Parathyroid adenoma (tissue), 2 donors: ENCODE data around the gene IARS2.

ENCODE experiments used
- H2AFZ ChIP-seq: fragments of 300-600 bp; sonication (generic); one replicate; pipeline ENCODE4 v1.7.0; 2017; ENCODE audit warnings: antibody characterized with exemption, mild to moderate bottlenecking
- H3K27ac ChIP-seq: fragments of 300-600 bp; sonication (generic); one replicate; pipeline ENCODE4 v1.7.0; 2017
- H3K27me3 ChIP-seq: fragments of 300-600 bp; sonication (generic); one replicate; pipeline ENCODE4 v1.7.0; 2017; ENCODE audit warnings: low read length; ENCODE audit not compliant: control insufficient read depth, insufficient read depth
- H3K36me3 ChIP-seq: fragments of 300-600 bp; sonication (generic); one replicate; pipeline ENCODE4 v1.7.0; 2017; ENCODE audit warnings: low read length; ENCODE audit not compliant: control insufficient read depth, insufficient read depth
- H3K4me1 ChIP-seq: fragments of 300-600 bp; sonication (generic); one replicate; pipeline ENCODE4 v1.7.0; 2017; ENCODE audit warnings: control low read depth
- H3K4me2 ChIP-seq: fragments of 300-600 bp; sonication (generic); one replicate; pipeline ENCODE4 v1.7.0; 2017; ENCODE audit warnings: low read length
- H3K4me3 ChIP-seq: fragments of 300-600 bp; sonication (generic); one replicate; pipeline ENCODE4 v1.7.0; 2017; ENCODE audit warnings: low read depth, low read length
- H3K79me2 ChIP-seq: fragments of 300-600 bp; sonication (generic); one replicate; pipeline ENCODE4 v1.7.0; 2017; ENCODE audit warnings: control low read depth
- H3K9ac ChIP-seq: fragments of 300-600 bp; sonication (generic); one replicate; pipeline ENCODE4 v1.7.0; 2017; ENCODE audit warnings: mild to moderate bottlenecking
- H3K9me3 ChIP-seq: fragments of 300-600 bp; sonication (generic); one replicate; pipeline ENCODE4 v1.7.0; 2017; ENCODE audit warnings: low read length; ENCODE audit not compliant: control insufficient read depth
- TF ChIP-seq, protein P1 (sequence below): fragments of 300-600 bp; sonication (generic); IDR thresholded peaks from one replicate; pipeline ENCODE4 v1.7.0; 2017; ENCODE audit warnings: antibody characterized with exemption, mild to moderate bottlenecking
- donor health status: primary hyperparathyroidism.

The IARS2 gene

DNA sequence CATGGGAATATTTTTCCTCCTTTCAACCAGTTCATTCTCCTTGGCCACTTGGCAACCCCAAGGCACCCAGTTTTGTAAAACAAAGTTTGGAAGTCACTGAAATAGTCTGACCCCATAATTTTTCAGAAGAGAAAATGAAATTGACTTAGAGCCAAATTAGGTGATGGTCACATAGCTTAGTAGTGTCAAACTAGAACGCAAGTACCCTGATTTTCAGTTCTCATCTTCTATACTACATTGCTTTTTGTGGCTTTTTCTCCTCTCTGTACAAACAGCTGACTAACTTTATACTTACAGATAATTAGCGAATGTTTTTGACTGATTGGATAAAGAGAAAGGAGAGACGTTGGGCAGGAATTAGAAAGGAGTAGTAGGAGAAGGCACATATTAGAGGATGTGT is 33.1 kb downstream of the IARS2 start:
- H3K4me3 ChIP-seq, result no peak overlapping the region
- TF ChIP-seq, protein P1, sequence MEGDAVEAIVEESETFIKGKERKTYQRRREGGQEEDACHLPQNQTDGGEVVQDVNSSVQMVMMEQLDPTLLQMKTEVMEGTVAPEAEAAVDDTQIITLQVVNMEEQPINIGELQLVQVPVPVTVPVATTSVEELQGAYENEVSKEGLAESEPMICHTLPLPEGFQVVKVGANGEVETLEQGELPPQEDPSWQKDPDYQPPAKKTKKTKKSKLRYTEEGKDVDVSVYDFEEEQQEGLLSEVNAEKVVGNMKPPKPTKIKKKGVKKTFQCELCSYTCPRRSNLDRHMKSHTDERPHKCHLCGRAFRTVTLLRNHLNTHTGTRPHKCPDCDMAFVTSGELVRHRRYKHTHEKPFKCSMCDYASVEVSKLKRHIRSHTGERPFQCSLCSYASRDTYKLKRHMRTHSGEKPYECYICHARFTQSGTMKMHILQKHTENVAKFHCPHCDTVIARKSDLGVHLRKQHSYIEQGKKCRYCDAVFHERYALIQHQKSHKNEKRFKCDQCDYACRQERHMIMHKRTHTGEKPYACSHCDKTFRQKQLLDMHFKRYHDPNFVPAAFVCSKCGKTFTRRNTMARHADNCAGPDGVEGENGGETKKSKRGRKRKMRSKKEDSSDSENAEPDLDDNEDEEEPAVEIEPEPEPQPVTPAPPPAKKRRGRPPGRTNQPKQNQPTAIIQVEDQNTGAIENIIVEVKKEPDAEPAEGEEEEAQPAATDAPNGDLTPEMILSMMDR, result no peak
- H2AFZ ChIP-seq, result no peak overlapping the region
- no peaks in the 10 kb centered on the region for H3K9me3 ChIP-seq
- H3K4me1 ChIP-seq, result no peaks in the 10 kb centered on the region
- no peak overlapping the region for H3K27ac ChIP-seq
- H3K27me3 ChIP-seq, result no peaks in the 10 kb centered on the region
- H3K9ac ChIP-seq, result no peak overlapping the region
- H3K36me3 ChIP-seq, result no peaks in the 10 kb centered on the region
- H3K4me2 ChIP-seq, result no peak overlapping the region
- H3K79me2 ChIP-seq, result peaks cover 2% of the 10 kb centered on the region

DNA sequence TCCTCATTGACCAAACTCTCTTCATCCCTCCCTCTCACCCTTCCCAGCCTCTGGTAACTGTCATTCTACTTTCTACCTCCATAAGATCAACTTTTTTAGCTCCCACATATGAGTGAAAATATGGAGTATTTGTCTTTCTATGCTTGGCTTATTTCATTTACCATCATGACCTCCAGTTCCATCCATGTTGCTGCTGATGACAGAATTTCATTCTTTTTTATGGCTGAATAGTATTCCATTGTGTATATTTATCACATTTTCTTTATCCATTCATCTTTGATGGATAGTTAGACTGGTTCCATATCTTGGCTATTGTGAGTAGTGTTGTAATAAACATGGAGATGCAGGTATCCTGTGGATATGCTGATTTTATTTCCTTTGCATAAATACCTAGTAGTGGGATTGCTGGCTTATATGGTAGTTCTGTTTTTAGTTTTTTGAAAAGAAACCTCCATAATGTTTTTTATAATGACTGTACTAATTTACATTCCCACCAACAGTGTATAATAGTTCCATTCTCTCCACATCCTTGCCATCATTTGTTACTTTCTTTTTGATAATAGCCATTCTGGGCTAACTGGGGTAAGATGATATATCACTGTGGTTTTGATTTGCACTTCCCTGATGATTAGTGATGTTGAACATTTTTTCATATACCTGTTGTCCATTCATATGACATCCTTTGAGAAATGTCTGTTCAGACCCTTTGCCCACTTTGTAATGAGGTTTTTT is 35.7 kb downstream of the IARS2 start:
- H3K27ac ChIP-seq, result no peak overlapping the region
- H3K4me3 ChIP-seq, result no peak overlapping the region
- H3K36me3 ChIP-seq, result no peaks in the 10 kb centered on the region
- no peak overlapping the region for H3K4me2 ChIP-seq
- TF ChIP-seq, protein P1, result no peak
- H3K9me3 ChIP-seq, result no peaks in the 10 kb centered on the region
- no peaks in the 10 kb centered on the region for H3K27me3 ChIP-seq
- H3K9ac ChIP-seq, result no peak overlapping the region
- peaks cover 2% of the 10 kb centered on the region for H3K79me2 ChIP-seq
- H2AFZ ChIP-seq, result no peak overlapping the region
- no peaks in the 10 kb centered on the region for H3K4me1 ChIP-seq

DNA sequence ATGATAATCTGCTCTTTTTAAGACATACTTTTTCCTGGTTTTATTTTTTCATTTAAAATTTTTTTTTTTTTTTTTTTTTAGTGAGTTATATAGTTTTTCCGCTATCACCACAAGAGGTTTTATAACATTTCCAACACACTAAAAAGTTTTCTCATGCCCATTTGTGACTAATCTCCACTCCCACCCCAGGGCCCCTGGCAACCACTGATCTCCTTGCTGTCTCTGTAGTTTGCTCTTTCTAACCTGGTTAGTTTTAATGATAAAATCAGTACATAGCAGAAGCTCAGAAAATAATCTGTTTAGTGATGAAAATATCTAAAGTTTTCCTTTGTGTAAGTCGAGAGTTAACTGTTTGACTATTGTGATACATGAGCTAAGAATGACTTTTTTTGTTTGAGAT is 41.8 kb downstream of the IARS2 start:
- no peaks in the 10 kb centered on the region for H3K79me2 ChIP-seq
- H3K4me1 ChIP-seq, result no peaks in the 10 kb centered on the region
- TF ChIP-seq, protein P1, result no peak
- no peak overlapping the region for H3K27ac ChIP-seq
- no peak overlapping the region for H2AFZ ChIP-seq
- H3K9ac ChIP-seq, result no peak overlapping the region
- H3K4me2 ChIP-seq, result no peak overlapping the region
- no peaks in the 10 kb centered on the region for H3K27me3 ChIP-seq
- no peak overlapping the region for H3K4me3 ChIP-seq
- no peaks in the 10 kb centered on the region for H3K36me3 ChIP-seq
- no peaks in the 10 kb centered on the region for H3K9me3 ChIP-seq

DNA sequence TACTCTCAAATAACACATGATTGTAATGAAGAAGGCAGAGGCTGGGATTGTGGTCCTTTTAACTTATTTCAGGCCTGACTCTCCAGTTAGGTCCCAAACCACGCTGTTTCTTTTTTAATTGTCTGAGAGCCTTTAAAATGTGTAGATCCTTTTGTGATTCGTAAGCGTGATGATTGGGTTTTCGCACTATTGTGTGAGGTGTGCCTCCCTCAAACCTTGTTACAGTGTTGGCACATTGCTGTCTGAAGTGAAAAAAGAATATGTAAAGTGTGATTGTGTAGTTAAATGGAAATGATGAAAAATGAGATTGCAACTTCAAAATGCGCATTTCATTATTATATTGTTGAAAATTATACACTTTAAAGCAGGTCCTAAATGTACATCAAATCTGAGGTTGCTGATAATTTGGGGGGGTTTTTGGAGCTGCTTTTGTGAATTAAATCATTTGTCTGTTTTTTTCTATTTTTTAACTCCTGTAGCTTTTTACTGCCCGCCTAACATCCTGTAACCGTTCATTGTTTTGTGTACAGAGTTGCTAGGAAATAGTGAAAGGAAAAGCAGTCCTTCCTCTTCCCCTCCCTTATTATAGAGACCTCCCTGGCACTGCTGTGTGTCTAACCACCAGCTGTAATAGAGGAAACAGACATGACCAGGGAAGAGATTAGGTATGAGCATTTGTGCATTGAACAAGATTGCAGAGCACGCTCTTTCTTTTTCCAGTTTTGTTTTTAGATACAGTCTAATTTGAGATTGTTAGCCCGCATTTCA is 43.3 kb downstream of the IARS2 start:
- Histone ChIP-seq H3K79me2 (no peaks in the 10 kb centered on the region), H3K27me3 (no peaks in the 10 kb centered on the region), H3K4me2 (no peak overlapping the region), H2AFZ (no peak overlapping the region), H3K36me3 (no peaks in the 10 kb centered on the region), H3K9ac (no peak overlapping the region), H3K4me3 (no peak overlapping the region), H3K9me3 (no peaks in the 10 kb centered on the region), H3K4me1 (no peaks in the 10 kb centered on the region), H3K27ac (no peak overlapping the region)
- TF ChIP-seq, protein P1, result no peak
